ENCODE measurements around the gene SLC6A12.

Gene SLC6A12

DNA sequence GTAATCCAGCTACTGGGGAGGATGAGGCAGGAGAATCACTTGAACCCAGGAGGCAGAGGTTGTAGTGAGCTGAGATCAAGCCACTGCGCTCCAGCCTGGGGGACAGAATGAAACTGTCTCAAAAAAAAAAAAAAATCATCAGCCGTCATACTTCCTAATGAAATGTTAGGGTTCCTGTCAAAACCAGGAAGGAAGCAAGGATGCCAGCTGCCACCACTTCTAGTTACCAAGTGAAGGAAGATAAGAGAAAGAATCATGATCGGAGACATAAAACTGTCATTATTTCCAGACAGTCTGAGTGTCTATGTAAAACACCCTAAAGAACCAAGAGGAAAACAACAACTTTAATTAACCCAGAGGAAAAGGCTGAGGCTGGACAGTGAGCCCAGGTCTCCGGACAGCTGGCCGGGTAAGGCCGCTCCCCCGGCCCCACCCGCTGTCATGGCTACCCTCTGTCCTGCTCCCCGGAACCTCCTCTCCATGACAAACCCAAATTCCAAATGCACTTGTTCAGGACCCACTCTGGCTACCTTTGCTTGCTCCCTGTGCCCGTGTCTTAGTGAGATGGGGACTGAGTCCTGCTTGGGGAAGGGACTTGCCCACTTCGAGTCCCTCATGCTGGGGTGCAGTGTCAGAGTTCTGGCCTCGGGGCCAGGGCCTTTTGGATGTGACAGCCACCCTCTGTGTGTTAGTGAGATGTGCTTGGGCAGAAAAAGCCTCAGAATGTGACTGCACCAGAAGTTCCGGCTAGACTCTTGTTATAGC is 29.0 kb downstream of the SLC6A12 start:
- DNase-seq (ENCODE audit: low read depth), result no peak
- TF ChIP-seq, protein P1, sequence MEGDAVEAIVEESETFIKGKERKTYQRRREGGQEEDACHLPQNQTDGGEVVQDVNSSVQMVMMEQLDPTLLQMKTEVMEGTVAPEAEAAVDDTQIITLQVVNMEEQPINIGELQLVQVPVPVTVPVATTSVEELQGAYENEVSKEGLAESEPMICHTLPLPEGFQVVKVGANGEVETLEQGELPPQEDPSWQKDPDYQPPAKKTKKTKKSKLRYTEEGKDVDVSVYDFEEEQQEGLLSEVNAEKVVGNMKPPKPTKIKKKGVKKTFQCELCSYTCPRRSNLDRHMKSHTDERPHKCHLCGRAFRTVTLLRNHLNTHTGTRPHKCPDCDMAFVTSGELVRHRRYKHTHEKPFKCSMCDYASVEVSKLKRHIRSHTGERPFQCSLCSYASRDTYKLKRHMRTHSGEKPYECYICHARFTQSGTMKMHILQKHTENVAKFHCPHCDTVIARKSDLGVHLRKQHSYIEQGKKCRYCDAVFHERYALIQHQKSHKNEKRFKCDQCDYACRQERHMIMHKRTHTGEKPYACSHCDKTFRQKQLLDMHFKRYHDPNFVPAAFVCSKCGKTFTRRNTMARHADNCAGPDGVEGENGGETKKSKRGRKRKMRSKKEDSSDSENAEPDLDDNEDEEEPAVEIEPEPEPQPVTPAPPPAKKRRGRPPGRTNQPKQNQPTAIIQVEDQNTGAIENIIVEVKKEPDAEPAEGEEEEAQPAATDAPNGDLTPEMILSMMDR (conservative IDR thresholded peaks at IDR 0.05; ENCODE audit: low read depth, low read length), result no peak
- H3K4me3 ChIP-seq (ENCODE audit: low read length), result no peak overlapping the region

- peak; percentile 90 for DNase-seq (ENCODE audit: low read depth)
- H3K4me3 ChIP-seq (ENCODE audit: low read length), result no peak overlapping the region
- TF ChIP-seq, protein P1 (conservative IDR thresholded peaks at IDR 0.05; ENCODE audit: low read depth, low read length), result no peak
These were observed 31.5 kb downstream of the SLC6A12 start for GRCh38 chr12:182381-182892.

DNA sequence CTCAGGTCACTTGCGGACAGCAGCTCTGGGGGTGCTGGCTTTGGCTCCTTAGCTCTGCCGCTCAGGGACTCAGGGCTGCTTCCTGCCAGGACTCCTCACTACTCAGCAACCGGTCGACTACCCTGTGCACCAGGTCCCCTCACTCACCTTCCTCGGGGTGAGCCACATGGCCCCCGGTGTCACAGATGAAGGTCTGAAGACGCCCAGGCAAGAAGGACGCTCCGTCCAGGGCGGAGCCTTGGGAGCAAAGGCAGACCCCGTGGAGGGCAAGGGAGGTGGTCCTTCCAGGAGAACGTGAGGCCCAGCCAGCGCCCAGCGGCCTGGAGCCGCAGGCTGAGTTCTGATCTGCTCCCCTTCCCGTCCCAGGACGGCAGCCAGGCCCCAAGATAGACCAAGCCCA is 32.0 kb downstream of the SLC6A12 start:
- no peak overlapping the region for H3K4me3 ChIP-seq (ENCODE audit: low read length)
- TF ChIP-seq, protein P1 (conservative IDR thresholded peaks at IDR 0.05; ENCODE audit: low read depth, low read length), result no peak
- DNase-seq (ENCODE audit: low read depth), result no peak

DNA sequence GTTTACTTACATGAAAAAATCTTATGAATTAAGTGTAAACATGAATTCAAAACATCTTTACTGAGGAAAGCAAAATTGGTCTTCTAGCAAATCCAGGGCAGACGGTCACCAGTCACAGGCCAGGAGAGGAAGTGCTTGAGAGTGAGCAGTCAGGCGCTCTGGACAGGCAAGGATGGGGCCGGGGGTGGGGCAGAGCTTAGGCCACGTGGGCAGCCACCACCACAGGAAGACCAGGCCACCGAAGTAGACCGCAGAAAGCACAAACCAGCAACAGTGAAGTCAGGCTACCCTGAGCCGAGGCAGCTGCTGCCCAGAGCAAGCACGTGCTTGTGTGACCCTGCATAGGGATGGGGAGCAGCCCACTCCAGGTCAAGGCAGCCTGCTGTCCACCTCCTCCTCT is 33.5 kb downstream of the SLC6A12 start:
- H3K4me3 ChIP-seq (ENCODE audit: low read length), result no peak overlapping the region
- no peak for DNase-seq (ENCODE audit: low read depth)
- TF ChIP-seq, protein P1 (conservative IDR thresholded peaks at IDR 0.05; ENCODE audit: low read depth, low read length), result no peak

DNA sequence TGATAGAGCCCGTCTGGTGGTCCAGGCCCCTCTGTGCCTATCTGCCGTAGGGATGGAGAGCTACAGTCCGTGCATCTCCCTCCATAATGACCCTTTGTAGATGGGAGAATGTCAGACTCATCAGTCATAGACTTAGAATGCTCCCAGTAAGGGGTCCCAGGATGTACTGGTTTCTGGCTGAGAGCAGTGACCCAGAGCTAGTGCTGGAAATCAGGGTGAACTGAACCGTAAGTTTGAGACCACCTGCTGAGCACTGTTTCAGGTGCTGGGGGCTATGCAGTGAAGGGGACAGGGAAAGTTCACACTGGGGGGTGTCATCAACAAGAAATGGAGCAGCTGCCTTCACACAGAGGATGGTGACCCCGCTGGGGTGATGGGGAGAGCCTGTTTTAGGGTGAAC is 34.1 kb downstream of the SLC6A12 start:
- TF ChIP-seq, protein P1 (conservative IDR thresholded peaks at IDR 0.05; ENCODE audit: low read depth, low read length), result no peak
- DNase-seq (ENCODE audit: low read depth), result no peak
- no peak overlapping the region for H3K4me3 ChIP-seq (ENCODE audit: low read length)

DNA sequence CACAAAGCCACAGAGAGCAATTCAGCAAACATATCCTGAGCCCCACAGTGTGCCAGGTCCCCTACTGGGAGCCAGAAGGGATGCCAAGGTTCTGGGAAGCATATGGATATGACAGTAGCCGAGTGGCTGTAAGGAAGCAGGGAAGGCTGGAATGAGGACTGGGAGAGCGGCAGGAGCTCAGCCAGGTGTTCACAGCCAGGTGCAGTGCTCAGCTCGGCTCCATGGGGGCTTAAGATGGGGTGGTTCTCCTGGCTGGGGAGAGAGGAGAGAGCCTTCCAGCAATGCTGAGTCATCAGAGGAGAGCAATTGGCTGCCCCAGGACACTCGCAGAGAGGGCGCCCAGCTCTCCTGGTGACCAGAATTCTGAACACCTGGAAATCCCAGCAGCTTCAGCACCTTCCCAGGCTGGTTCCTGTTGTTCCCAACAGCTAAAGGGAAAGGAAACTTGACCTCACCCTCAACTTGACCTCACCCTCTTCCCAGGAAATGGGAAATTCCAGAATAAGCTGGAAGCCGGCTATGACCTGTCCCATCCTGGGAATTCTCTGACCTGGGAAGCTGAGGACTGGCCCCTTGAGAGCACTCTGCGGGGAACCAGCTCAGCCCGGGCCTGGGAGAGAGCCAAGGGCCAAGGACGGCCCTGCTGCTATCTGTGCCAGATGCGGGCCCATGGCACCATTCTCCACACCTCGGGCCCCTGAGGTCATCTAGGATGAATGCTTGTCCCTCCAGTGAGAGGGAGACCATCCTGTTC is 34.6 kb downstream of the SLC6A12 start:
- TF ChIP-seq, protein P1 (conservative IDR thresholded peaks at IDR 0.05; ENCODE audit: low read depth, low read length), result no peak
- no peak overlapping the region for H3K4me3 ChIP-seq (ENCODE audit: low read length)
- DNase-seq (ENCODE audit: low read depth), result no peak

DNA sequence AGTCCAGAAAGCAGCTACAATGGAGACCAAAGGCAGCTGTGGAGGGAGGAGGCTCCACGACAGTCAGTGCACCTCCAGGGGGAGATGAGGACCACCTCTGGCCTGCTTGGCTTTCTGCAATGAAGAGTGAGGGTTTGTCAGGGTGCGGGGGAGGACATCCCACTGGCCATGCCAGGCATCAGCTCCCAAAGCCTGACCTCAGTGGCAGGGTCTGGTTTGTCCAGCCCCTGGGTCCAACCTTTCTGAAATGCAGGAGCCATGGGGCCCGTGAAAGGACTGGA is 35.2 kb downstream of the SLC6A12 start:
- no peak overlapping the region for H3K4me3 ChIP-seq (ENCODE audit: low read length)
- DNase-seq (ENCODE audit: low read depth), result no peak
- TF ChIP-seq, protein P1 (conservative IDR thresholded peaks at IDR 0.05; ENCODE audit: low read depth, low read length), result no peak

All from retinal pigment epithelial cell (primary cell).